ENCODE data around the gene SLC16A9. TPM values are rescaled to one million over a fixed set of nuclear protein-coding genes. Genes with fewer than 3 reads are reported as not detected.
"Not testable (repeated sequence)": the region's sequence is repeated elsewhere in the genome, so short reads cannot be mapped to it uniquely, and the experiment has no call there.

Gene SLC16A9
- total RNA-seq, 1 donor from 2014 or later: 2.9 TPM

DNA sequence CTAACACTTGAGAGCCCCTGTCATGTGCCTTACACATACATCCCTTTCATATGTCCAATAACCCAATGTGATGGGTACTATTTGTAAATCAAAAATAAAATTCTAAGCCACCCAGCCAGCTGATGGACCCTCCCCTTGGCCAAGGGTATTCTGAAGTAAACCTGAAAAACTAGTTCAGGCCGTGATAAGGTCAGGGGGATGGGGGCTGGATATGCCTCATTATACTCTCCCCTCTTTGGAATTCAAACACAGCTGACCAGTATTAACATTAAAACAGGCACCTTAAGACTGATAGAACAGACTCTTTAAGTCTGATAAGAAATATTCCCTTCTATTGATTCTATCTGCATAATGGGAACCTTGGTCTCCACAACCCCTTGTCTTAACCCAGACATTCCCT lies 51.9 kb downstream of the SLC16A9 start:
- TF ChIP-seq, protein P1, sequence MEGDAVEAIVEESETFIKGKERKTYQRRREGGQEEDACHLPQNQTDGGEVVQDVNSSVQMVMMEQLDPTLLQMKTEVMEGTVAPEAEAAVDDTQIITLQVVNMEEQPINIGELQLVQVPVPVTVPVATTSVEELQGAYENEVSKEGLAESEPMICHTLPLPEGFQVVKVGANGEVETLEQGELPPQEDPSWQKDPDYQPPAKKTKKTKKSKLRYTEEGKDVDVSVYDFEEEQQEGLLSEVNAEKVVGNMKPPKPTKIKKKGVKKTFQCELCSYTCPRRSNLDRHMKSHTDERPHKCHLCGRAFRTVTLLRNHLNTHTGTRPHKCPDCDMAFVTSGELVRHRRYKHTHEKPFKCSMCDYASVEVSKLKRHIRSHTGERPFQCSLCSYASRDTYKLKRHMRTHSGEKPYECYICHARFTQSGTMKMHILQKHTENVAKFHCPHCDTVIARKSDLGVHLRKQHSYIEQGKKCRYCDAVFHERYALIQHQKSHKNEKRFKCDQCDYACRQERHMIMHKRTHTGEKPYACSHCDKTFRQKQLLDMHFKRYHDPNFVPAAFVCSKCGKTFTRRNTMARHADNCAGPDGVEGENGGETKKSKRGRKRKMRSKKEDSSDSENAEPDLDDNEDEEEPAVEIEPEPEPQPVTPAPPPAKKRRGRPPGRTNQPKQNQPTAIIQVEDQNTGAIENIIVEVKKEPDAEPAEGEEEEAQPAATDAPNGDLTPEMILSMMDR (conservative IDR thresholded peaks at IDR 0.05; ENCODE audit: low read depth, low read length): no peak
- H3K4me3 ChIP-seq (ENCODE audit: low read depth, low read length): no peak overlapping the region
- no peak for DNase-seq (ENCODE audit: low read depth)

GRCh38 chr10:59655309-59655708 lies 54.3 kb downstream of the SLC16A9 start:
- no peak overlapping the region for H3K4me3 ChIP-seq (ENCODE audit: low read depth, low read length)
- no peak for DNase-seq (ENCODE audit: low read depth)
- TF ChIP-seq, protein P1 (conservative IDR thresholded peaks at IDR 0.05; ENCODE audit: low read depth, low read length): no peak

GRCh38 chr10:59654007-59654406 lies 55.6 kb downstream of the SLC16A9 start:
- H3K4me3 ChIP-seq (ENCODE audit: low read depth, low read length): no peak overlapping the region
- no peak for DNase-seq (ENCODE audit: low read depth)
- TF ChIP-seq, protein P1 (conservative IDR thresholded peaks at IDR 0.05; ENCODE audit: low read depth, low read length): no peak

GRCh38 chr10:59651902-59652301 lies 57.7 kb downstream of the SLC16A9 start:
- TF ChIP-seq, protein P1 (conservative IDR thresholded peaks at IDR 0.05; ENCODE audit: low read depth, low read length): no peak
- no peak overlapping the region for H3K4me3 ChIP-seq (ENCODE audit: low read depth, low read length)
- no peak for DNase-seq (ENCODE audit: low read depth)

DNA sequence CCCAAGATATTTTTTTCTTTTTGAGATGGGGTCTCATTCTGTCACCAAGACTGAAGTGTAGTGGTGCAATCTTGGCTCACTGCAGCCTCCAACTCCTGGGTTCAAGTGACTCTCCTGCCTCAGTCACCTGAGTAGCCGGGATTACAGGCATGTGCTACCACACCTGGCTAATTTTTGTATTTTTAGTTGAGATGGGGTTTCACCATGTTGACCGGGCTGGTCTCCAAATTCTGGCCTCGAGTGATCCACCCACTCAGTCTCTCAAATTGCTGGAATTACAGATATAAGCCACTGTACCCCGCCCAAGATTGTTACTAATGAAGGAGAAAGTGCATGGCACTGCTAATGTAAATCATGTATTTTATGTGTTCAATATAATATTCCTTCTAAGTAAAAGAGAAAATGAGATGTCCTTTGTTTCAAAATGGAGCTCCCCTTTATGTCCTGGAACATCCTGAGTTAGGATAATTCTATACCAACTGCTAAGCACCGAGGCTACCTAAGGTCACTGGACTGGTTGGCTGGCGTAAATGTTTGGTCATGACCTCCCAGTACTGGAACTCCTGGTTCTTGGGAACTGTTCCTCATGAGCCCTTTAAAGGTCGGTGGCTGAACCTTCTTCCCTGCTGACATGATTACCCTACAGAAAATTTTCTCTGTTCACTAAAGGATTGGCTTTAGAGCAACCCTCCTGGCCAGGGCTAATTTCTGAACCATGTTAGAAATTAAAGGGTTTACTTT lies 59.9 kb downstream of the SLC16A9 start:
- no peak overlapping the region for H3K4me3 ChIP-seq (ENCODE audit: low read depth, low read length)
- TF ChIP-seq, protein P1 (conservative IDR thresholded peaks at IDR 0.05; ENCODE audit: low read depth, low read length): no peak
- no peak for DNase-seq (ENCODE audit: low read depth)

- peak; percentile 7 for DNase-seq (ENCODE audit: low read depth)
- TF ChIP-seq, protein P1 (conservative IDR thresholded peaks at IDR 0.05; ENCODE audit: low read depth, low read length): no peak
- H3K4me3 ChIP-seq (ENCODE audit: low read depth, low read length): no peak overlapping the region
Observed at GRCh38 chr10:59648711-59649201, 60.9 kb downstream of the SLC16A9 start.

DNA sequence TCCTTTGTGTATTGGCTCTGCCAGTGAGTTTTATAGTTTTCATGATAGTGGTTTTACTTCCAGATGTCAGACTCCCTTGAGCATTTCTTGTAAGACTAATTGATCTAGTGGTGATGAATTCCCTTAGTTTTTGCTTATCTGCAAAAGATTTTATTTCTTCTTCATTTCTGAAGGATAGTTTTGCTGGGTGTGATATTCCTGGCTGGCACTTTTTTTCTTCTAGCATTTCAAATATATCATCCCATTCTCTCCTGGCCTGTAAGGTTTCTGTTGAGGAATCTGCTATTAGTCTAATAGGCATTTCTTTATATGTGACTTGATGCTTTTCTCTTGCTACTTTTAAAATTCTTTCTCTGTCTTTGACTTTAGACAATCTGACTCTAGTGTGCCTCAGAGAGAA lies 64.8 kb downstream of the SLC16A9 start:
- no peak overlapping the region for H3K4me3 ChIP-seq (ENCODE audit: low read depth, low read length)
- no peak for DNase-seq (ENCODE audit: low read depth)
- TF ChIP-seq, protein P1 (conservative IDR thresholded peaks at IDR 0.05; ENCODE audit: low read depth, low read length): no peak

DNA sequence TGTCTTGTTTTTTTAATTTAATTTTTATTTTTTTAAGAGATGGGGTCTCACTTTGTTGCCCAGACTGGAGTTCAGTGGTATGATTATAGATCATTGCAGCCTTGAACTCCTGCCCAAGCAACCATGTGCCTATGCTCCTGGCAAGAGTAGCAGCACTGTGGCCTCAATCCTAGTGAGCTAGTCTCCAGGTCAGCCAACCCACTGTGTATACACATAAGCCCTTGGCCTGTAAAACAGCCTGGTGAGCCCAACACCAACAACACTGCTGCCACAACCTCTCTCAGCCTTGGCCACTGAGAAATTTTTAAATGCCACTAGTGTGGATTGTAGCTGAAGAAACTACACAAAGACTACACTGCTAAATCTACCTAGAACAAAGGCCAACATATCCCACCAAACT lies 68.0 kb downstream of the SLC16A9 start:
- not testable (repeated sequence) for DNase-seq (ENCODE audit: low read depth); H3K4me3 ChIP-seq (ENCODE audit: low read depth, low read length)
